CD14-positive monocyte (primary cell): ENCODE measurements around the gene EMC8. TPM values are rescaled to one million over a fixed set of nuclear protein-coding genes. Genes with fewer than 3 reads are reported as not detected.

Source experiments
- DNase-seq, 3 donors: peaks; one replicate each; pipeline ENCODE4 v3.0.0-alpha.2; 2011 to 2022
- H2AFZ ChIP-seq: 2 replicates; pipeline ENCODE4 v1.6.0; 2012; ENCODE audit warnings: mild to moderate bottlenecking, low read depth, low read length, inconsistent platforms; ENCODE audit not compliant: insufficient read depth, poor library complexity, severe bottlenecking
- H3K27ac ChIP-seq, 2 donors: 1 replicate in 1 of 2; 2 replicates in 1 of 2; pipeline ENCODE4 v1.5.1; 2012 to 2013; ENCODE audit warnings: low read length in 2 of 2, control low read depth in 1 of 2, inconsistent platforms in 1 of 2, low read depth in 1 of 2, mild to moderate bottlenecking in 1 of 2
- H3K27me3 ChIP-seq, 2 donors: one replicate each; pipeline versions ENCODE4 v1.6.0 to v1.6.1; 2011 to 2013; ENCODE audit warnings: low read length in 2 of 2; ENCODE audit not compliant: control insufficient read depth in 2 of 2, insufficient read depth in 2 of 2
- H3K36me3 ChIP-seq, 2 donors: replicated peaks in 1 of 2; 1 replicate in 1 of 2; 2 replicates in 1 of 2; pipeline versions ENCODE4 v1.5.1 to v1.6.1; 2012 to 2013; ENCODE audit warnings: low read length in 2 of 2, control low read depth in 1 of 2, inconsistent platforms in 1 of 2, mild to moderate bottlenecking in 1 of 2; ENCODE audit not compliant: insufficient read depth in 2 of 2, control insufficient read depth in 1 of 2
- H3K4me1 ChIP-seq, 2 donors: 1 replicate in 1 of 2; 2 replicates in 1 of 2; pipeline versions ENCODE4 v1.5.1 to v1.6.1; 2012 to 2013; ENCODE audit warnings: low read length in 2 of 2, control low read depth in 1 of 2, inconsistent platforms in 1 of 2, mild to moderate bottlenecking in 1 of 2, moderate library complexity in 1 of 2; ENCODE audit not compliant: insufficient read depth in 2 of 2, control insufficient read depth in 1 of 2
- H3K4me2 ChIP-seq: replicated peaks from 2 replicates; pipeline ENCODE3; 2012; ENCODE audit warnings: low read length, moderate library complexity, mild to moderate bottlenecking; ENCODE audit not compliant: poor library complexity, severe bottlenecking; ENCODE audit errors: extremely low read depth
- H3K4me3 ChIP-seq, 3 experiments: fragments of 200-600 bp in 1 of 3; sonication (generic) in 1 of 3; replicated peaks in 1 of 3; 1 replicate in 2 of 3; 2 replicates in 1 of 3; pipeline ENCODE4 v1.5.1; 2011 to 2013; ENCODE audit warnings: low read length in 3 of 3, mild to moderate bottlenecking in 3 of 3, control low read depth in 2 of 3, low read depth in 2 of 3, inconsistent platforms in 1 of 3, moderate library complexity in 1 of 3
- H3K79me2 ChIP-seq: 2 replicates; pipeline ENCODE4 v1.6.0; 2012; ENCODE audit warnings: mild to moderate bottlenecking, control low read depth, inconsistent platforms, low read length, moderate library complexity; ENCODE audit not compliant: insufficient read depth
- H3K9ac ChIP-seq: 2 replicates; pipeline ENCODE4 v1.6.0; 2017; ENCODE audit warnings: low read length, mild to moderate bottlenecking; ENCODE audit not compliant: insufficient read depth, poor library complexity, severe bottlenecking
- H3K9me3 ChIP-seq, 2 donors: replicated peaks in 1 of 2; 1 replicate in 1 of 2; 2 replicates in 1 of 2; pipeline versions ENCODE4 v1.5.1 to v1.6.1; 2012 to 2013; ENCODE audit warnings: low read length in 2 of 2, control low read depth in 1 of 2; ENCODE audit not compliant: control insufficient read depth in 1 of 2, insufficient read depth in 1 of 2
- H4K20me1 ChIP-seq: 2 replicates; pipeline ENCODE4 v1.6.0; 2012; ENCODE audit warnings: mild to moderate bottlenecking, low read length, control low read depth, moderate library complexity; ENCODE audit not compliant: insufficient read depth
- H3K27ac Mint-ChIP-seq, 7 donors: one replicate each; pipeline ENCODE4 v1.8.0; 2020; ENCODE audit warnings: mild to moderate bottlenecking in 7 of 7, mixed read lengths in 7 of 7, moderate library complexity in 6 of 7, inconsistent platforms in 2 of 7
- H3K27me3 Mint-ChIP-seq, 3 donors: one replicate each; pipeline ENCODE4 v1.8.0; 2021 to 2022; ENCODE audit warnings: low read depth in 3 of 3, mild to moderate bottlenecking in 3 of 3, mixed read lengths in 3 of 3, moderate library complexity in 3 of 3, inconsistent platforms in 1 of 3
- H3K36me3 Mint-ChIP-seq, 2 donors: one replicate each; pipeline ENCODE4 v1.8.0; 2020; ENCODE audit warnings: mixed read lengths in 2 of 2, inconsistent platforms in 1 of 2, mild to moderate bottlenecking in 1 of 2
- H3K4me1 Mint-ChIP-seq: one replicate; pipeline ENCODE4 v1.8.0; 2020; ENCODE audit warnings: mild to moderate bottlenecking, mixed read lengths
- H3K4me3 Mint-ChIP-seq, 2 donors: one replicate each; pipeline ENCODE4 v1.8.0; 2020; ENCODE audit warnings: mild to moderate bottlenecking in 2 of 2, mixed read lengths in 2 of 2, moderate library complexity in 1 of 2
- H3K9me3 Mint-ChIP-seq, 7 donors: one replicate each; pipeline ENCODE4 v1.8.0; 2020 to 2022; ENCODE audit warnings: mixed read lengths in 7 of 7, mild to moderate bottlenecking in 6 of 7, moderate library complexity in 6 of 7, inconsistent platforms in 2 of 7
- WGBS: methylation state at CpG from one replicate; pipeline ENCODE4 v1.1.5; 2013; ENCODE audit warnings: missing lambda C conversion rate; ENCODE audit not compliant: insufficient coverage; 5-methylcytosine and 5-hydroxymethylcytosine counted together
- intact Hi-C, 2 donors: fragments of 100-400 bp; cut with micrococcal nuclease; formaldehyde crosslinking; loops; one replicate each; pipeline versions ENCODE4 v1.15.0 to v1.15.1; 2023
- polyA plus RNA-seq, 3 donors: library from polyadenylated mRNA; depleted of rRNA in 1 of 3; unstranded in 2 of 3; stranded (reverse) in 1 of 3; fragments of 300-500 nt in 2 of 3; fragments of >200 nt in 1 of 3; fragmentation: Illumina TruSeq in 2 of 3; gene quantifications; 1 replicate in 2 of 3; 2 replicates in 1 of 3; pipeline ENCODE4 v1.2.3, GENCODE V29; 2012 to 2021
- TF ChIP-seq, protein P1 (sequence below): fragments of 200-600 bp; IDR thresholded peaks from one replicate; pipeline ENCODE4 v1.8.0; 2022; ENCODE audit warnings: antibody characterized with exemption, mild to moderate bottlenecking

EMC8 gene
- polyA plus RNA-seq, 3 donors = 28.2 to 30.0 (median 29.9) TPM

DNA sequence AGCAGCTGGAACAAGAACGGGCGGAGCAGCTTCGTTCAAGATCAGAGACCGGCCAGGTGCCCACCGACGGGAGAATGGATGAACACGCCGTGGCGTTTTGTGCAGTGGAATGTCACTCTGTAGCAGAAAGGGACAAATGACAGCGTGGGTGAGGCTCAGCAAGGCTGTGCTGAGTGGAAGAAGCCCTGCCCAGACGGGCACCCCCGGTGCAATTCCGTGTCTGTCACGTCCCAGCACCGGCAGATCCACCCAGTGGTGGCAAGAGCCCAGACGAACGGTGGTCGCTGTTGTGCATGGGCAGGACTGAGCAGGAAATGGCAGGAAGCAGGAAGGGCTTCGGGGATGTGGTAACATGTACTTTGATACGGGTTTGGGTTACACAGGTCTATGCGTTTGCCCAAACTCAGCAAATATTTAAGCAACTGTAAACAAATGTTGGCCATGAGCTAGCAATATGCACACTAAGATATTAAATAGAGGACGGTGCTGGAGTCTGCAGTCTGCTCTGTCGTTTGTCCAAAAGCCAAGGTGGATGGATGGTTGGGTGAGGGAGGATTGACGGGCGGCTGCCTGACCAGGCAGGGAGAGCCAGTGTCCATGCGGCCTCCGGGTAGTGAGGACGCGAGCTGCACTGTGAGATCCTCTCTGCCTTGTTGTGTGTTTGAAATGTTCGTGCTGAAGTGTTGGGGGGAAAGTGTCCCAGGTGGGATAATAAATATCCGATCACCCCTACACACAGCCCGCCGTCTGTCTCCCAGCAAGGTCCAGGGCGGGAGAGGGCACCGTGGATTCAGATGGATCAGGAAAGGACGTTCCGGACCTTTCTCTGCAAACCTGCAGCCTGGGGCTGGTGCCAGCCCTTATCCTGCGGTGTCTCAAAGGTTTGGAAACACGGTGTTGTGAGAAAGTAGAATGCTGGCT, 48.6 kb upstream of the EMC8 start:
- Histone ChIP-seq H3K4me2 (peak overlapping the region; percentile 12), H3K27me3 (no peaks in the 10 kb centered on the region), H4K20me1 (no peaks in the 10 kb centered on the region), H3K4me3 (no peak overlapping the region), H3K27ac (no peak overlapping the region), H3K4me1 (peaks cover 61 to 64% of the 10 kb centered on the region in 2 donors), H3K79me2 (no peaks in the 10 kb centered on the region), H3K36me3 (no peaks in the 10 kb centered on the region), H3K9ac (no peak overlapping the region), H3K9me3 (peaks cover 0 to under 1% of the 10 kb centered on the region in 2 donors), H2AFZ (peak overlapping the region; percentile 71)
- H3K4me3 Mint-ChIP-seq = peak overlapping the region; percentile 12 to 74
- peak overlapping the region in 1 of 7 donors; percentile 3 for H3K27ac Mint-ChIP-seq
- TF ChIP-seq, protein P1, sequence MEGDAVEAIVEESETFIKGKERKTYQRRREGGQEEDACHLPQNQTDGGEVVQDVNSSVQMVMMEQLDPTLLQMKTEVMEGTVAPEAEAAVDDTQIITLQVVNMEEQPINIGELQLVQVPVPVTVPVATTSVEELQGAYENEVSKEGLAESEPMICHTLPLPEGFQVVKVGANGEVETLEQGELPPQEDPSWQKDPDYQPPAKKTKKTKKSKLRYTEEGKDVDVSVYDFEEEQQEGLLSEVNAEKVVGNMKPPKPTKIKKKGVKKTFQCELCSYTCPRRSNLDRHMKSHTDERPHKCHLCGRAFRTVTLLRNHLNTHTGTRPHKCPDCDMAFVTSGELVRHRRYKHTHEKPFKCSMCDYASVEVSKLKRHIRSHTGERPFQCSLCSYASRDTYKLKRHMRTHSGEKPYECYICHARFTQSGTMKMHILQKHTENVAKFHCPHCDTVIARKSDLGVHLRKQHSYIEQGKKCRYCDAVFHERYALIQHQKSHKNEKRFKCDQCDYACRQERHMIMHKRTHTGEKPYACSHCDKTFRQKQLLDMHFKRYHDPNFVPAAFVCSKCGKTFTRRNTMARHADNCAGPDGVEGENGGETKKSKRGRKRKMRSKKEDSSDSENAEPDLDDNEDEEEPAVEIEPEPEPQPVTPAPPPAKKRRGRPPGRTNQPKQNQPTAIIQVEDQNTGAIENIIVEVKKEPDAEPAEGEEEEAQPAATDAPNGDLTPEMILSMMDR = no peak
- intact Hi-C loops = no loop called here
- H3K9me3 Mint-ChIP-seq = peaks cover 0 to 9% (median 2%) of the 10 kb centered on the region in 7 donors
- peaks cover 0 to 6% (median 3%) of the 10 kb centered on the region in 3 donors for H3K27me3 Mint-ChIP-seq
- H3K36me3 Mint-ChIP-seq = peaks cover 0 to 3% of the 10 kb centered on the region in 2 donors
- WGBS = 76% methylated on average over 21 of the region's 39 CpGs
- peaks cover 69% of the 10 kb centered on the region for H3K4me1 Mint-ChIP-seq
- DNase-seq = no peak

DNA sequence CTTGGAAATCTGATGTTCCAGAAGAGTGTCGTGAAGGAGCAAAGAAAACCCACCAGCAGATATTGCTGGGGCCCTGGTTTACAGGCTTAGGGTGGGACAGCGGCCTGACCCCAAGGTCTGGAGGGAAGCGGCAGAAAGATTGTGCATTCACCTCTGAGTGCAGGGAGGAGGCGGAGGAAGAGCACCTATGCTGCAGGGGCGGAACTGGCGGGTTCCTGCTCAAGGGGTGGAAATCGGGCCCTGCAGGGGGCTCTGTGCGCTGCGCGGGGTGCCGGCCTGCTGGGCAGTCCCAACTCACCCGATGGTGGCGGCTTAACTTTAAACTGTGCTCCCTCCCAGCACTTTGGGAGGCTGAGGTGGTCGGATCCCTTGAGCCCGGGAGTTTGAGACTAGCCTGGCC, 47.7 kb upstream of the EMC8 start:
- intact Hi-C loops = no loop called here
- Histone ChIP-seq H3K27me3 (no peaks in the 10 kb centered on the region), H3K9me3 (peaks cover 0 to 3% of the 10 kb centered on the region in 2 donors), H4K20me1 (no peaks in the 10 kb centered on the region), H3K27ac (no peak overlapping the region), H3K4me3 (no peak overlapping the region), H3K9ac (no peak overlapping the region), H3K79me2 (no peaks in the 10 kb centered on the region), H2AFZ (no peak overlapping the region), H3K4me1 (peaks cover 52 to 55% of the 10 kb centered on the region in 2 donors), H3K4me2 (no peak overlapping the region), H3K36me3 (no peaks in the 10 kb centered on the region)
- Mint-ChIP-seq H3K4me1 (peaks cover 61% of the 10 kb centered on the region), H3K4me3 (no peak overlapping the region), H3K27ac (no peak overlapping the region), H3K9me3 (peaks cover 0 to 10% (median 2%) of the 10 kb centered on the region in 7 donors), H3K36me3 (peaks cover 0 to 3% of the 10 kb centered on the region in 2 donors), H3K27me3 (peaks cover 0 to 6% (median 3%) of the 10 kb centered on the region in 3 donors)
- 79% methylated on average over 11 of the region's 15 CpGs for WGBS
- TF ChIP-seq, protein P1 = no peak
- DNase-seq = no peak
